HEK293 (cell line): ENCODE results near the gene CTSZ.

Experiments
- CTCF ChIA-PET: fragments of 350-600 bp; formaldehyde crosslinking; extraction: SDS; loops from one replicate; lab custom pipeline; 2021; ENCODE audit warnings: antibody characterized with exemption; lab: Yijun Ruan, JAX
- POLR2A ChIA-PET: fragments of 300-600 bp; formaldehyde crosslinking; extraction: SDS; loops from one replicate; lab custom pipeline; 2020; ENCODE audit warnings: antibody characterized with exemption, inconsistent platforms; lab: Yijun Ruan, JAX
- H3K27ac ChIP-seq: fragments of 200-500 bp; sonication (Bioruptor generic); 2 replicates; pipeline ENCODE4 v1.5.1; 2014; ENCODE audit warnings: low read depth, low read length, control low read depth, inconsistent platforms; ENCODE audit errors: extremely low read depth
- H3K36me3 ChIP-seq, 2 experiments: fragments of 200-500 bp in 1 of 2; sonication (Bioruptor generic) in 1 of 2; 1 replicate in 1 of 2; 2 replicates in 1 of 2; pipeline ENCODE4 v1.5.1; 2014 to 2017; ENCODE audit warnings: inconsistent platforms in 2 of 2, low read length in 2 of 2; ENCODE audit not compliant: control insufficient read depth in 2 of 2, insufficient read depth in 1 of 2
- H3K4me1 ChIP-seq: fragments of 200-500 bp; sonication (Bioruptor generic); 2 replicates; pipeline ENCODE4 v1.5.1; 2014; ENCODE audit warnings: mild to moderate bottlenecking, low read length, inconsistent platforms; ENCODE audit not compliant: control insufficient read depth, insufficient read depth
- H3K4me3 ChIP-seq: 2 replicates; pipeline ENCODE4 v1.5.1; 2011; ENCODE audit warnings: low read depth, mild to moderate bottlenecking, control low read depth, low read length, moderate library complexity
- H3K9me3 ChIP-seq: fragments of 200-500 bp; sonication (Bioruptor generic); 2 replicates; pipeline ENCODE4 v1.5.1; 2014; ENCODE audit warnings: low read depth, low read length, inconsistent platforms; ENCODE audit not compliant: control insufficient read depth, insufficient read depth
- HOXD13 ChIP-seq: sonication (generic); formaldehyde crosslinking; IDR thresholded peaks from 2 replicates; pipeline ENCODE4 v1.8.0; 2022; ENCODE audit warnings: missing genetic modification reagents, borderline replicate concordance
- TCF7L2 ChIP-seq: IDR thresholded peaks from 2 replicates; pipeline ENCODE4 v1.6.1; 2011; ENCODE audit warnings: low read depth, mild to moderate bottlenecking, inconsistent platforms, low read length, moderate library complexity, borderline replicate concordance
- ZBTB20 ChIP-seq: fragments of 450-650 bp; formaldehyde crosslinking; IDR thresholded peaks from 2 replicates; pipeline ENCODE4 v1.5.1; 2016; ENCODE audit warnings: missing biosample characterization, missing genetic modification characterization
- ZNF155 ChIP-seq: fragments of 450-650 bp; formaldehyde crosslinking; IDR thresholded peaks from 2 replicates; pipeline ENCODE4 v1.5.1; 2016; ENCODE audit warnings: missing biosample characterization, missing genetic modification characterization
- ZNF157 ChIP-seq: fragments of 450-650 bp; formaldehyde crosslinking; IDR thresholded peaks from 2 replicates; pipeline ENCODE4 v1.5.1; 2016; ENCODE audit warnings: missing biosample characterization, missing genetic modification characterization
- ZNF18 ChIP-seq: fragments of 450-650 bp; formaldehyde crosslinking; IDR thresholded peaks from 2 replicates; pipeline ENCODE4 v1.5.1; 2016; ENCODE audit warnings: missing biosample characterization, missing genetic modification characterization
- ZNF335 ChIP-seq: fragments of 450-650 bp; formaldehyde crosslinking; conservative IDR thresholded peaks from 2 replicates; pipeline ENCODE4 v1.5.1; 2016; ENCODE audit warnings: missing biosample characterization, missing genetic modification characterization
- ZNF354C ChIP-seq: fragments of 450-650 bp; formaldehyde crosslinking; IDR thresholded peaks from 2 replicates; pipeline ENCODE4 v1.5.1; 2016; ENCODE audit warnings: missing biosample characterization, missing genetic modification characterization, low read depth, borderline replicate concordance
- ZNF449 ChIP-seq: fragments of 450-650 bp; formaldehyde crosslinking; IDR thresholded peaks from 2 replicates; pipeline ENCODE4 v1.5.1; 2017; ENCODE audit warnings: missing biosample characterization, mild to moderate bottlenecking, missing genetic modification characterization, moderate library complexity
- ZNF521 ChIP-seq: fragments of 450-650 bp; formaldehyde crosslinking; IDR thresholded peaks from 2 replicates; pipeline ENCODE4 v1.5.1; 2017; ENCODE audit warnings: missing biosample characterization, mild to moderate bottlenecking, missing genetic modification characterization
- ZNF560 ChIP-seq: fragments of 450-650 bp; formaldehyde crosslinking; IDR thresholded peaks from 2 replicates; pipeline ENCODE4 v1.5.1; 2017; ENCODE audit warnings: missing biosample characterization, missing genetic modification characterization, borderline replicate concordance
- ZNF571 ChIP-seq: fragments of 450-650 bp; formaldehyde crosslinking; IDR thresholded peaks from 2 replicates; pipeline ENCODE4 v1.5.0; 2017; ENCODE audit warnings: missing biosample characterization, missing genetic modification characterization
- ZNF585B ChIP-seq: fragments of 450-650 bp; formaldehyde crosslinking; IDR thresholded peaks from 2 replicates; pipeline ENCODE4 v1.5.1; 2016; ENCODE audit warnings: missing biosample characterization, missing genetic modification characterization
- ZNF610 ChIP-seq: fragments of 450-650 bp; formaldehyde crosslinking; IDR thresholded peaks from 2 replicates; pipeline ENCODE4 v1.5.1; 2016; ENCODE audit warnings: missing biosample characterization, missing genetic modification characterization, borderline replicate concordance
- ZNF623 ChIP-seq: fragments of 450-650 bp; formaldehyde crosslinking; IDR thresholded peaks from 2 replicates; pipeline ENCODE4 v1.5.1; 2016; ENCODE audit warnings: missing biosample characterization, missing genetic modification characterization
- ZNF629 ChIP-seq: fragments of 450-650 bp; formaldehyde crosslinking; IDR thresholded peaks from 2 replicates; pipeline ENCODE4 v1.5.1; 2017; ENCODE audit warnings: missing biosample characterization, missing genetic modification characterization
- ZNF76 ChIP-seq: fragments of 450-650 bp; formaldehyde crosslinking; IDR thresholded peaks from 2 replicates; pipeline ENCODE4; 2016; ENCODE audit warnings: low read depth, missing biosample characterization, missing genetic modification characterization, borderline replicate concordance
- ZNF830 ChIP-seq: fragments of 450-650 bp; IDR thresholded peaks from 2 replicates; pipeline ENCODE4 v1.5.0; 2018; ENCODE audit warnings: missing biosample characterization, missing genetic modification characterization, low read depth, mild to moderate bottlenecking, moderate library complexity
- ZNF837 ChIP-seq: fragments of 450-650 bp; formaldehyde crosslinking; IDR thresholded peaks from 2 replicates; pipeline ENCODE4 v1.5.1; 2016; ENCODE audit warnings: missing biosample characterization, missing genetic modification characterization
- TF ChIP-seq, protein P1 (sequence below): fragments of 450-650 bp; formaldehyde crosslinking; IDR thresholded peaks from 2 replicates; pipeline ENCODE4 v1.5.1; 2016; ENCODE audit warnings: missing biosample characterization, missing genetic modification characterization, borderline replicate concordance
- TF ChIP-seq, protein P2 (sequence below): fragments of 450-650 bp; formaldehyde crosslinking; IDR thresholded peaks from 2 replicates; pipeline ENCODE4 v1.5.1; 2016; ENCODE audit warnings: missing biosample characterization, missing genetic modification characterization
- TF ChIP-seq, protein P3 (sequence below): fragments of 450-650 bp; formaldehyde crosslinking; IDR thresholded peaks from 2 replicates; pipeline ENCODE4 v1.5.1; 2017; ENCODE audit warnings: missing biosample characterization, missing genetic modification characterization
- TF ChIP-seq, protein P4 (sequence below): fragments of 450-650 bp; IDR thresholded peaks from 2 replicates; pipeline ENCODE4 v1.5.1; 2018; ENCODE audit warnings: missing biosample characterization, mild to moderate bottlenecking, missing genetic modification characterization
- TF ChIP-seq, protein P5 (sequence below): fragments of 450-650 bp; formaldehyde crosslinking; IDR thresholded peaks from 2 replicates; pipeline ENCODE4 v1.5.1; 2016; ENCODE audit warnings: missing biosample characterization, missing genetic modification characterization, low read depth

The CTSZ gene

DNA sequence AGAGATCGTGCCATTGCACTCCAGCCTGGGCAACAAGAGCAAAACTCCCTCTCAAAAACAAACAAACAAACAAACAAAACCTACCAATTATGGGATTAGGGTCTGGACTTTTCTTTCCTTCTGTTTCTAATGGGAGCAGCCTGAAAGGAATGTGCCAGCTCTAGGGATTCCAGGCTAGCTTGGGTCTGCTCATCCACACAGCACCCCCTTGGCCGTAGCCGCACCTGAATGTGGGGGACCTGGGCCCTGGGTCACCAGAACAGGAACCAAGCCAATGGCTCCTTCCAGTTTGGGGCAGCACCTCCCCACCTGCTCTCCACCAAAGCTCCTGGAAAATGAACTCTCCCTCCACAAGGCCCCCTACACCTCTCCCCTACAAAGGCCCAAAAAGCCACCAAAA lies 6.7 kb downstream of the CTSZ start:
- no peak overlapping the region for H3K4me3 ChIP-seq
- TF ChIP-seq ZBTB20 (tag by site-specific recombination): no peak
- no peak for TF ChIP-seq ZNF18
- no peak for TF ChIP-seq ZNF585B (tag by site-specific recombination)
- TF ChIP-seq, protein P1, sequence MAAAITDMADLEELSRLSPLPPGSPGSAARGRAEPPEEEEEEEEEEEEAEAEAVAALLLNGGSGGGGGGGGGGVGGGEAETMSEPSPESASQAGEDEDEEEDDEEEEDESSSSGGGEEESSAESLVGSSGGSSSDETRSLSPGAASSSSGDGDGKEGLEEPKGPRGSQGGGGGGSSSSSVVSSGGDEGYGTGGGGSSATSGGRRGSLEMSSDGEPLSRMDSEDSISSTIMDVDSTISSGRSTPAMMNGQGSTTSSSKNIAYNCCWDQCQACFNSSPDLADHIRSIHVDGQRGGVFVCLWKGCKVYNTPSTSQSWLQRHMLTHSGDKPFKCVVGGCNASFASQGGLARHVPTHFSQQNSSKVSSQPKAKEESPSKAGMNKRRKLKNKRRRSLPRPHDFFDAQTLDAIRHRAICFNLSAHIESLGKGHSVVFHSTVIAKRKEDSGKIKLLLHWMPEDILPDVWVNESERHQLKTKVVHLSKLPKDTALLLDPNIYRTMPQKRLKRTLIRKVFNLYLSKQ (tag by site-specific recombination): no peak
- no peak for TF ChIP-seq ZNF571 (tag by site-specific recombination)
- TF ChIP-seq HOXD13 (CRISPR knock-in tag): no peak
- no peak for TF ChIP-seq ZNF157
- TF ChIP-seq ZNF155 (tag by site-specific recombination): no peak
- TF ChIP-seq ZNF449 (tag by site-specific recombination): no peak
- TF ChIP-seq ZNF610 (tag by site-specific recombination): no peak
- TF ChIP-seq ZNF629 (tag by site-specific recombination): no peak
- no peak for TF ChIP-seq ZNF837 (tag by site-specific recombination)
- no peak for TF ChIP-seq ZNF76 (tag by site-specific recombination)
- TF ChIP-seq, protein P2, sequence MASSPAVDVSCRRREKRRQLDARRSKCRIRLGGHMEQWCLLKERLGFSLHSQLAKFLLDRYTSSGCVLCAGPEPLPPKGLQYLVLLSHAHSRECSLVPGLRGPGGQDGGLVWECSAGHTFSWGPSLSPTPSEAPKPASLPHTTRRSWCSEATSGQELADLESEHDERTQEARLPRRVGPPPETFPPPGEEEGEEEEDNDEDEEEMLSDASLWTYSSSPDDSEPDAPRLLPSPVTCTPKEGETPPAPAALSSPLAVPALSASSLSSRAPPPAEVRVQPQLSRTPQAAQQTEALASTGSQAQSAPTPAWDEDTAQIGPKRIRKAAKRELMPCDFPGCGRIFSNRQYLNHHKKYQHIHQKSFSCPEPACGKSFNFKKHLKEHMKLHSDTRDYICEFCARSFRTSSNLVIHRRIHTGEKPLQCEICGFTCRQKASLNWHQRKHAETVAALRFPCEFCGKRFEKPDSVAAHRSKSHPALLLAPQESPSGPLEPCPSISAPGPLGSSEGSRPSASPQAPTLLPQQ (tag by site-specific recombination): no peak
- no peak for TF ChIP-seq TCF7L2
- no peak for TF ChIP-seq ZNF335
- CTCF ChIA-PET: no interaction called here
- POLR2A ChIA-PET: no interaction called here
- H3K4me1 ChIP-seq: peaks cover 1% of the 10 kb centered on the region; the same call in 1 of the 2 replicates
- H3K36me3 ChIP-seq: peaks cover 10 to 42% of the 10 kb centered on the region in 2 experiments
- H3K9me3 ChIP-seq: no peaks in the 10 kb centered on the region
- H3K27ac ChIP-seq: no peak overlapping the region

- no peaks in the 10 kb centered on the region for H3K9me3 ChIP-seq
- H3K4me1 ChIP-seq: no peaks in the 10 kb centered on the region
- ChIA-PET POLR2A (interaction anchor here (1.1 kb wide), 1 partner anchor 12 kb away, joined by 5 read pairs; no protein-coding TSS in a partner anchor), CTCF (no interaction called here)
- no peak overlapping the region for H3K27ac ChIP-seq
- no peak overlapping the region for H3K4me3 ChIP-seq
- H3K36me3 ChIP-seq: peaks cover 17 to 54% of the 10 kb centered on the region in 2 experiments
- TF ChIP-seq ZNF830 (tag by site-specific recombination) (no peak), ZNF560 (no peak), ZNF623 (tag by site-specific recombination) (no peak), ZNF521 (tag by site-specific recombination) (no peak), ZNF354C (no peak)
- TF ChIP-seq, protein P3, sequence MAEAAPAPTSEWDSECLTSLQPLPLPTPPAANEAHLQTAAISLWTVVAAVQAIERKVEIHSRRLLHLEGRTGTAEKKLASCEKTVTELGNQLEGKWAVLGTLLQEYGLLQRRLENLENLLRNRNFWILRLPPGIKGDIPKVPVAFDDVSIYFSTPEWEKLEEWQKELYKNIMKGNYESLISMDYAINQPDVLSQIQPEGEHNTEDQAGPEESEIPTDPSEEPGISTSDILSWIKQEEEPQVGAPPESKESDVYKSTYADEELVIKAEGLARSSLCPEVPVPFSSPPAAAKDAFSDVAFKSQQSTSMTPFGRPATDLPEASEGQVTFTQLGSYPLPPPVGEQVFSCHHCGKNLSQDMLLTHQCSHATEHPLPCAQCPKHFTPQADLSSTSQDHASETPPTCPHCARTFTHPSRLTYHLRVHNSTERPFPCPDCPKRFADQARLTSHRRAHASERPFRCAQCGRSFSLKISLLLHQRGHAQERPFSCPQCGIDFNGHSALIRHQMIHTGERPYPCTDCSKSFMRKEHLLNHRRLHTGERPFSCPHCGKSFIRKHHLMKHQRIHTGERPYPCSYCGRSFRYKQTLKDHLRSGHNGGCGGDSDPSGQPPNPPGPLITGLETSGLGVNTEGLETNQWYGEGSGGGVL (tag by site-specific recombination): no peak
- TF ChIP-seq, protein P4, sequence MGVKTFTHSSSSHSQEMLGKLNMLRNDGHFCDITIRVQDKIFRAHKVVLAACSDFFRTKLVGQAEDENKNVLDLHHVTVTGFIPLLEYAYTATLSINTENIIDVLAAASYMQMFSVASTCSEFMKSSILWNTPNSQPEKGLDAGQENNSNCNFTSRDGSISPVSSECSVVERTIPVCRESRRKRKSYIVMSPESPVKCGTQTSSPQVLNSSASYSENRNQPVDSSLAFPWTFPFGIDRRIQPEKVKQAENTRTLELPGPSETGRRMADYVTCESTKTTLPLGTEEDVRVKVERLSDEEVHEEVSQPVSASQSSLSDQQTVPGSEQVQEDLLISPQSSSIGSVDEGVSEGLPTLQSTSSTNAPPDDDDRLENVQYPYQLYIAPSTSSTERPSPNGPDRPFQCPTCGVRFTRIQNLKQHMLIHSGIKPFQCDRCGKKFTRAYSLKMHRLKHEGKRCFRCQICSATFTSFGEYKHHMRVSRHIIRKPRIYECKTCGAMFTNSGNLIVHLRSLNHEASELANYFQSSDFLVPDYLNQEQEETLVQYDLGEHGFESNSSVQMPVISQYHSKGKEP: no peak
- TF ChIP-seq, protein P5, sequence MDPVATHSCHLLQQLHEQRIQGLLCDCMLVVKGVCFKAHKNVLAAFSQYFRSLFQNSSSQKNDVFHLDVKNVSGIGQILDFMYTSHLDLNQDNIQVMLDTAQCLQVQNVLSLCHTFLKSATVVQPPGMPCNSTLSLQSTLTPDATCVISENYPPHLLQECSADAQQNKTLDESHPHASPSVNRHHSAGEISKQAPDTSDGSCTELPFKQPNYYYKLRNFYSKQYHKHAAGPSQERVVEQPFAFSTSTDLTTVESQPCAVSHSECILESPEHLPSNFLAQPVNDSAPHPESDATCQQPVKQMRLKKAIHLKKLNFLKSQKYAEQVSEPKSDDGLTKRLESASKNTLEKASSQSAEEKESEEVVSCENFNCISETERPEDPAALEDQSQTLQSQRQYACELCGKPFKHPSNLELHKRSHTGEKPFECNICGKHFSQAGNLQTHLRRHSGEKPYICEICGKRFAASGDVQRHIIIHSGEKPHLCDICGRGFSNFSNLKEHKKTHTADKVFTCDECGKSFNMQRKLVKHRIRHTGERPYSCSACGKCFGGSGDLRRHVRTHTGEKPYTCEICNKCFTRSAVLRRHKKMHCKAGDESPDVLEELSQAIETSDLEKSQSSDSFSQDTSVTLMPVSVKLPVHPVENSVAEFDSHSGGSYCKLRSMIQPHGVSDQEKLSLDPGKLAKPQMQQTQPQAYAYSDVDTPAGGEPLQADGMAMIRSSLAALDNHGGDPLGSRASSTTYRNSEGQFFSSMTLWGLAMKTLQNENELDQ (tag by site-specific recombination): no peak
Observed at GRCh38 chr20:58998656-58999055, 8.4 kb downstream of the CTSZ start.
